WTC11 (cell line): Measurements from ENCODE around the gene CDK5RAP2. TPM values are rescaled to one million over a fixed set of nuclear protein-coding genes. Genes with fewer than 3 reads are reported as not detected.

ENCODE experiments used
- ATAC-seq: fragments of 200-7000 bp; cut with Tn5 transposase; 2 replicates; pipeline ENCODE4 v1.10.0; 2021; ENCODE audit warnings: mild to moderate bottlenecking, moderate library complexity
- CTCF ChIA-PET: fragments of 300-600 bp; sonication (Branson Sonifier 250); formaldehyde crosslinking; loops from one replicate; lab custom pipeline; 2021; ENCODE audit warnings: antibody characterized with exemption; lab: Charles Lee
- POLR2A ChIA-PET: fragments of 350-600 bp; sonication (Branson Sonifier 250); formaldehyde crosslinking; loops from one replicate; lab custom pipeline; 2021; ENCODE audit warnings: antibody characterized with exemption; lab: Charles Lee
- DNase-seq: peaks from one replicate; pipeline ENCODE4 v3.0.0; 2021; ENCODE audit warnings: low spot score
- H3K27ac Mint-ChIP-seq: 2 replicates; pipeline ENCODE4 v1.8.0; 2021; ENCODE audit warnings: mixed read lengths
- H3K27me3 Mint-ChIP-seq: 2 replicates; pipeline ENCODE4 v1.8.0; 2021; ENCODE audit warnings: low read depth, mild to moderate bottlenecking, moderate library complexity, mixed read lengths
- H3K36me3 Mint-ChIP-seq: 2 replicates; pipeline ENCODE4 v1.8.0; 2021; ENCODE audit warnings: mixed read lengths
- H3K4me1 Mint-ChIP-seq: 2 replicates; pipeline ENCODE4 v1.8.0; 2022; ENCODE audit warnings: mixed read lengths
- H3K4me3 Mint-ChIP-seq: 2 replicates; pipeline ENCODE4 v1.8.0; 2021; ENCODE audit warnings: mild to moderate bottlenecking, moderate library complexity, mixed read lengths
- H3K9me3 Mint-ChIP-seq: 2 replicates; pipeline ENCODE4 v1.8.0; 2021; ENCODE audit warnings: mixed read lengths
- ARID4B ChIP-seq: sonication (generic); formaldehyde crosslinking; IDR thresholded peaks from 2 replicates; pipeline ENCODE4 v1.8.0; 2023; ENCODE audit warnings: missing genetic modification reagents, mild to moderate bottlenecking, borderline replicate concordance
- CBFB ChIP-seq: sonication (generic); formaldehyde crosslinking; IDR thresholded peaks from 2 replicates; pipeline ENCODE4 v1.8.1; 2022; ENCODE audit warnings: mild to moderate bottlenecking, low read depth, missing genetic modification reagents
- CREB1 ChIP-seq: sonication (generic); formaldehyde crosslinking; IDR thresholded peaks from 2 replicates; pipeline ENCODE4 v1.8.0; 2023; ENCODE audit warnings: mild to moderate bottlenecking, missing genetic modification reagents
- CREM ChIP-seq: sonication (generic); formaldehyde crosslinking; IDR thresholded peaks from 2 replicates; pipeline ENCODE4 v1.8.1; 2022; ENCODE audit warnings: mild to moderate bottlenecking, missing genetic modification reagents, moderate library complexity
- E2F1 ChIP-seq: sonication (generic); formaldehyde crosslinking; IDR thresholded peaks from 2 replicates; pipeline ENCODE4 v1.8.0; 2022; ENCODE audit warnings: mild to moderate bottlenecking, missing genetic modification reagents
- E2F4 ChIP-seq: sonication (generic); formaldehyde crosslinking; IDR thresholded peaks from 2 replicates; pipeline ENCODE4 v1.8.1; 2022; ENCODE audit warnings: low read depth, mild to moderate bottlenecking, moderate library complexity, missing genetic modification reagents, borderline replicate concordance
- ESRRA ChIP-seq: sonication (generic); formaldehyde crosslinking; IDR thresholded peaks from 2 replicates; pipeline ENCODE4 v1.8.1; 2022; ENCODE audit warnings: mild to moderate bottlenecking, missing genetic modification reagents, borderline replicate concordance
- ETV6 ChIP-seq: sonication (generic); formaldehyde crosslinking; IDR thresholded peaks from 2 replicates; pipeline ENCODE4 v1.8.1; 2022; ENCODE audit warnings: mild to moderate bottlenecking, missing genetic modification reagents
- GRHL2 ChIP-seq: fragments of 250-450 bp; sonication (Bioruptor Pico); IDR thresholded peaks from 2 replicates; pipeline ENCODE4 v1.8.0; 2022; ENCODE audit warnings: mild to moderate bottlenecking, moderate library complexity; ENCODE audit not compliant: insufficient replicate concordance, severe bottlenecking
- JUN ChIP-seq: sonication (generic); formaldehyde crosslinking; IDR thresholded peaks from 2 replicates; pipeline ENCODE4 v1.8.0; 2023; ENCODE audit warnings: mild to moderate bottlenecking, missing genetic modification reagents
- NFE2L1 ChIP-seq: sonication (generic); formaldehyde crosslinking; IDR thresholded peaks from 2 replicates; pipeline ENCODE4 v1.8.1; 2023; ENCODE audit warnings: missing genetic modification reagents
- NR1H2 ChIP-seq: sonication (generic); formaldehyde crosslinking; IDR thresholded peaks from 2 replicates; pipeline ENCODE4 v1.9.0; 2021; ENCODE audit warnings: mild to moderate bottlenecking, moderate library complexity, missing genetic modification reagents
- RORB ChIP-seq: fragments of 250-450 bp; sonication (Bioruptor Pico); IDR thresholded peaks from 2 replicates; pipeline ENCODE4 v1.9.0; 2021; ENCODE audit warnings: mild to moderate bottlenecking
- SOX15 ChIP-seq: fragments of 250-450 bp; sonication (Bioruptor Pico); IDR thresholded peaks from 2 replicates; pipeline ENCODE4 v1.9.0; 2021; ENCODE audit warnings: mild to moderate bottlenecking
- ZBTB21 ChIP-seq: sonication (generic); formaldehyde crosslinking; IDR thresholded peaks from 2 replicates; pipeline ENCODE4 v1.8.1; 2023; ENCODE audit warnings: mild to moderate bottlenecking, missing genetic modification reagents, borderline replicate concordance
- ZMAT4 ChIP-seq: fragments of 250-450 bp; sonication (Bioruptor Pico); IDR thresholded peaks from 2 replicates; pipeline ENCODE4 v1.9.0; 2021; ENCODE audit warnings: mild to moderate bottlenecking
- ZNF281 ChIP-seq: sonication (generic); formaldehyde crosslinking; IDR thresholded peaks from 2 replicates; pipeline ENCODE4 v1.8.0; 2023; ENCODE audit warnings: mild to moderate bottlenecking, missing genetic modification reagents
- ZNF396 ChIP-seq: fragments of 250-450 bp; sonication (Bioruptor Pico); IDR thresholded peaks from 2 replicates; pipeline ENCODE4 v1.8.0; 2021; ENCODE audit warnings: mild to moderate bottlenecking, moderate library complexity, borderline replicate concordance
- total RNA-seq: library from RNA; stranded (reverse); gene quantifications from 3 replicates; pipeline ENCODE4 v1.2.3, GENCODE V29; 2021
- TF ChIP-seq, protein P1 (sequence below): sonication (generic); formaldehyde crosslinking; IDR thresholded peaks from 2 replicates; pipeline ENCODE4 v1.8.1; 2023; ENCODE audit warnings: mild to moderate bottlenecking, missing genetic modification reagents, moderate library complexity
- TF ChIP-seq, protein P2 (sequence below): sonication (generic); formaldehyde crosslinking; IDR thresholded peaks from 2 replicates; pipeline ENCODE4 v1.8.0; 2022; ENCODE audit warnings: mild to moderate bottlenecking, missing genetic modification reagents

The CDK5RAP2 gene
- total RNA-seq, 1 experiment from 2014 or later = 48.3 TPM

- ATAC-seq = no peak
- no peak overlapping the region for H3K4me3 Mint-ChIP-seq
- no peak for TF ChIP-seq E2F1 (CRISPR knock-in tag)
- TF ChIP-seq NR1H2 = no peak
- TF ChIP-seq ZMAT4 (CRISPR knock-in tag) = no peak
- no peak for TF ChIP-seq GRHL2 (CRISPR knock-in tag)
- no peak for TF ChIP-seq SOX15 (CRISPR knock-in tag)
- no peak for TF ChIP-seq ESRRA (CRISPR knock-in tag)
- TF ChIP-seq ZNF281 (CRISPR knock-in tag) = no peak
- no peak for TF ChIP-seq ETV6
- no peak for TF ChIP-seq CREM (CRISPR knock-in tag)
- no peak for TF ChIP-seq E2F4
- no peak for TF ChIP-seq NFE2L1 (CRISPR knock-in tag)
- no peak for TF ChIP-seq ZNF396 (CRISPR knock-in tag)
- TF ChIP-seq, protein P1, sequence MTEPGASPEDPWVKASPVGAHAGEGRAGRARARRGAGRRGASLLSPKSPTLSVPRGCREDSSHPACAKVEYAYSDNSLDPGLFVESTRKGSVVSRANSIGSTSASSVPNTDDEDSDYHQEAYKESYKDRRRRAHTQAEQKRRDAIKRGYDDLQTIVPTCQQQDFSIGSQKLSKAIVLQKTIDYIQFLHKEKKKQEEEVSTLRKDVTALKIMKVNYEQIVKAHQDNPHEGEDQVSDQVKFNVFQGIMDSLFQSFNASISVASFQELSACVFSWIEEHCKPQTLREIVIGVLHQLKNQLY (CRISPR knock-in tag) = no peak
These were observed 45.7 kb downstream of the CDK5RAP2 start for GRCh38 chr9:120534266-120534665.

GRCh38 chr9:120532891-120533290, 47.1 kb downstream of the CDK5RAP2 start:
- Mint-ChIP-seq H3K36me3 (peaks cover 68% of the 10 kb centered on the region), H3K4me1 (peaks cover 26% of the 10 kb centered on the region), H3K4me3 (no peak overlapping the region), H3K27me3 (no peaks in the 10 kb centered on the region), H3K9me3 (peaks cover 6% of the 10 kb centered on the region; the same call in 1 of the 2 replicates), H3K27ac (peak overlapping the region; percentile 13)
- ATAC-seq = no peak
- TF ChIP-seq ZNF281 (CRISPR knock-in tag) (no peak), RORB (CRISPR knock-in tag) (no peak), CBFB (CRISPR knock-in tag) (no peak), JUN (CRISPR knock-in tag) (no peak), ARID4B (CRISPR knock-in tag) (no peak), CREB1 (CRISPR knock-in tag) (no peak), ETV6 (no peak), ZBTB21 (CRISPR knock-in tag) (no peak)
- TF ChIP-seq, protein P2, sequence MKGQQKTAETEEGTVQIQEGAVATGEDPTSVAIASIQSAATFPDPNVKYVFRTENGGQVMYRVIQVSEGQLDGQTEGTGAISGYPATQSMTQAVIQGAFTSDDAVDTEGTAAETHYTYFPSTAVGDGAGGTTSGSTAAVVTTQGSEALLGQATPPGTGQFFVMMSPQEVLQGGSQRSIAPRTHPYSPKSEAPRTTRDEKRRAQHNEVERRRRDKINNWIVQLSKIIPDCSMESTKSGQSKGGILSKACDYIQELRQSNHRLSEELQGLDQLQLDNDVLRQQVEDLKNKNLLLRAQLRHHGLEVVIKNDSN (CRISPR knock-in tag) = no peak
- CTCF ChIA-PET = interaction anchor here (1.0 to 5.3 kb wide), 3 partner anchors 28 to 94 kb away, joined by 4 to 38 read pairs (median 7); no protein-coding TSS in a partner anchor
- no peak for DNase-seq
- POLR2A ChIA-PET = no interaction called here

More at GRCh38 chr9:120534266-120534665, 45.7 kb downstream of the CDK5RAP2 start:
- Mint-ChIP-seq H3K27ac (no peak overlapping the region), H3K36me3 (peaks cover 56% of the 10 kb centered on the region), H3K9me3 (peaks cover 6% of the 10 kb centered on the region; the same call in 1 of the 2 replicates), H3K27me3 (no peaks in the 10 kb centered on the region), H3K4me1 (peaks cover 13% of the 10 kb centered on the region)
- ChIA-PET CTCF (no interaction called here), POLR2A (no interaction called here)
- no peak for DNase-seq
